KBM-7 (cell line): ENCODE measurements around the gene DNAH9.

Source experiments
- DNase-seq: peaks from one replicate; pipeline ENCODE4 v3.0.0-alpha.2; 2015
- in situ Hi-C: fragments of 300-500 bp; cut with MboI; formaldehyde crosslinking; loops from 2 replicates; pipeline ENCODE4 v1.14.3; 2020; ENCODE audit warnings: low sequenced_read_pairs, low pct_unique_long_range_greater_than_20kb, mixed read lengths

Gene DNAH9

GRCh38 chr17:11720816-11721215 is 122.5 kb downstream of the DNAH9 start:
- no peak for DNase-seq
- in situ Hi-C loops: no loop called here

GRCh38 chr17:11730747-11731146 is 132.5 kb downstream of the DNAH9 start:
- DNase-seq: no peak
- in situ Hi-C loops: loop anchor here (25.0 kb wide), 1 partner anchor 93 kb away; no protein-coding TSS in a partner anchor

GRCh38 chr17:11736613-11737312 is 138.5 kb downstream of the DNAH9 start:
- in situ Hi-C loops: loop anchor here (25.0 kb wide), 1 partner anchor 99 kb away; no protein-coding TSS in a partner anchor
- no peak for DNase-seq

- in situ Hi-C loops: loop anchor here (25.0 kb wide), 1 partner anchor 100 kb away; no protein-coding TSS in a partner anchor
- no peak for DNase-seq
Measured at GRCh38 chr17:11737313-11737679, 139.0 kb downstream of the DNAH9 start.

- in situ Hi-C loops: loop anchor here (25.0 kb wide), 1 partner anchor 101 kb away; no protein-coding TSS in a partner anchor
Measured at GRCh38 chr17:11738151-11738550, 139.9 kb downstream of the DNAH9 start.

DNA sequence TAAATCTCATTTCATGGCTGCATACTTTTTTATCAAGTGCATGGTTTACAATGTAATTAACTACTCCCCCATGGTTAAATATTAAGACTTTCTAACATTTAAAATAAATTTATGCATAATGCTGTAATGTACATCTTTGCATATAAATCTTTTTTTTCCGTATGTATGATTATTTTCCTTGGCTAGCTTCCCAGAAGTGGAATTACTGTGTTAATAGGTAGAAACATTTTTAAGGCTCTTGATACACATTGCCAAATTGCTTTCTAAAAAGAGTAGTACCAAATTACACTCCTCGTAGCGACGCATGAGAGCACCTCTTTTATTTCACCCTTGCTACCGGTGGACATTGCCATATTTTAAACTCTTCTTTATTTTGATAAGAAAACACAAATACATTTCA is 141.1 kb downstream of the DNAH9 start:
- no peak for DNase-seq
- in situ Hi-C loops: loop anchor here (25.0 kb wide), 1 partner anchor 102 kb away; no protein-coding TSS in a partner anchor

More at GRCh38 chr17:11738151-11738550, 139.9 kb downstream of the DNAH9 start:
- DNase-seq: no peak

GRCh38 chr17:11739848-11740247 is 141.6 kb downstream of the DNAH9 start:
- no peak for DNase-seq
- in situ Hi-C loops: loop anchor here (25.0 kb wide), 1 partner anchor 103 kb away; no protein-coding TSS in a partner anchor

DNA sequence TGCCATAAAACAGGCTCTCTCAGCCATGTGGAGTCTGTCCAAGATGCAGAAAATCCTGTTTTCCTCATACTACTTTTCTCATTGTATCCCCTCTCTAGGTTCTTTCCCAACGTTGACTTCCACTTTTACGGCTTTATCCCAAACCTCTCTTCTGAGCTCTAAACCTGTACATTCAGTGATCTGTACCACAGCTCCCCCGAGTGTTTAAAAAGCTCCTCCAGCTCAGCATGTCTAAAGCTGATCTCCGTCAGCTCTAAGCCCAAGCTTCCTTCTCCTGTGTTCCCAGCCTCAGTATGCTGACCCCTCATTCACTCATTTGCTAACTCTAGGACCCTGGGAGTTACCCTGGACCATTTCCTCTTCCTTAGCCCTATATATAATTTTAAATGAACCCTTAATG is 144.6 kb downstream of the DNAH9 start:
- no peak for DNase-seq
- in situ Hi-C loops: loop anchor here (25.0 kb wide), 1 partner anchor 106 kb away; no protein-coding TSS in a partner anchor

DNA sequence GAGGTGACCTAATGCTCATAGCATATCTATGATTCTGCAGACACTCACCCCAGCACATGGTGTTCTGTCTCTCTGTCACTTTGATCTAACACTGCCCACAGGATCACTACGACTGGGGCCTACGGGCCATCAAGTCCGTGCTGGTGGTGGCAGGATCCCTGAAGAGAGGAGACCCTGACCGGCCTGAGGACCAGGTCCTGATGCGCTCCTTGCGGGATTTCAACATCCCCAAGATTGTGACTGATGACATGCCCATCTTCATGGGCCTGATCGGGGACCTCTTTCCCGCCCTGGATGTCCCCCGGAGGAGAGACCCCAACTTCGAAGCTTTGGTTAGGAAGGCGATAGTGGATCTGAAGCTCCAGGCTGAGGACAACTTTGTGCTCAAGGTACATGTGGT is 146.4 kb downstream of the DNAH9 start:
- DNase-seq: no peak
- in situ Hi-C loops: loop anchor here (25.0 kb wide), 1 partner anchor 107 kb away; no protein-coding TSS in a partner anchor

- in situ Hi-C loops: loop anchor here (25.0 kb wide), 1 partner anchor 110 kb away; no protein-coding TSS in a partner anchor
- DNase-seq: no peak
Measured at GRCh38 chr17:11747441-11747840, 149.2 kb downstream of the DNAH9 start.

- in situ Hi-C loops: no loop called here
- DNase-seq: no peak
Measured at GRCh38 chr17:11757815-11758214, 159.5 kb downstream of the DNAH9 start.

DNA sequence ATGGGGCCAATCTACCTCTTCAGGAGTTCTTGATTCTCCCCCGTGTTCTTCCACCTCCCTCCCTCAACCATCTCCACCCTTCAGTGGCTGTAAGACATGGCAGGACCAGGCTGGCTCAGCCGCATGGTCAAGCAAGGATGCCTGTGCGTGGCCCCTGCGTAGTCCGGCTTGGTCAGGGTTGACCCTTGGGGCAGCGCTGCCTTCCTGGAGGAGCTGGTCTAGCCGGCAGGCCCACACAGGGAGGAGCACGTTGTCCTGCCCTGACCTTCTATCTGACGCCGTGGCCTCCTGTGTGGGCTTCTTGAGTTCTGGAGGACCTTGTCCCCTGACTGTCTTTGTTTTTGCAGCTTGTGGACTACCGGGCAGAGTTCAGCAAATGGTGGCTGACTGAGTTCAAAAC is 169.8 kb downstream of the DNAH9 start:
- DNase-seq: no peak
- in situ Hi-C loops: no loop called here

DNA sequence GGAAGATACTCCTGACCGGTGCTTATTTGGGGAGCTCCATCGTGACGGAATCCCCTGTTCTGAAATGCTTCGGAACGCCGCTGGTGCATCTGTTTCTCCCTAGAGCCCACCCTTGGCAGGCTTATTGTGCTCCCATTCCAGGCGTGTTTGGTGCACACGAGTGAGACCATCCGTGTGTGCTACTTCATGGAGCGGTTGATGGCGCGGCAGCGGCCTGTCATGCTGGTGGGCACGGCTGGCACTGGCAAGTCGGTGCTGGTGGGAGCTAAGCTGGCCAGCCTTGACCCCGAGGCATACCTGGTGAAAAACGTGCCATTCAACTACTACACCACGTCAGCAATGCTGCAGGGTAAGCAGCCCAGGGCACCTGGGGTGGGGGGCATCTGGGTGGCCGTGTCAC is 170.7 kb downstream of the DNAH9 start:
- no peak for DNase-seq
- in situ Hi-C loops: no loop called here

DNA sequence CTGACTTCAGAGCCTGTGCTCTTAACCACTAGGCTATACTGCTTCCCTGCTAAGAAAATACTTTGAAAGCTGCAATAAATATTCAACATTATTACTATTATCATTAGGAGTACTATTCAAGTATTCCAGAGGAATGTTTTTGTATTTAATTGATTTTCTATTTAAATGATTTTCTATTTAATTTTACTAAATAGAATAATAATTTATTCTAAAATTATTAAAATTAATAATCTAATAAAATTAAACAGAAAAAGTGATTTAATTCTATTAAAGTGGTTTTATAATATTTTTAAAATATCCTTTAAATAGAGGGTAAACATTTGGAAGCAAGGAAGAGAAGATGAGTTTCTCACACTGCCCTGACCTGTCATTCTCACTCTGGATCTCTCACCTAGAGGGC is 173.8 kb downstream of the DNAH9 start:
- in situ Hi-C loops: no loop called here
- no peak for DNase-seq

DNA sequence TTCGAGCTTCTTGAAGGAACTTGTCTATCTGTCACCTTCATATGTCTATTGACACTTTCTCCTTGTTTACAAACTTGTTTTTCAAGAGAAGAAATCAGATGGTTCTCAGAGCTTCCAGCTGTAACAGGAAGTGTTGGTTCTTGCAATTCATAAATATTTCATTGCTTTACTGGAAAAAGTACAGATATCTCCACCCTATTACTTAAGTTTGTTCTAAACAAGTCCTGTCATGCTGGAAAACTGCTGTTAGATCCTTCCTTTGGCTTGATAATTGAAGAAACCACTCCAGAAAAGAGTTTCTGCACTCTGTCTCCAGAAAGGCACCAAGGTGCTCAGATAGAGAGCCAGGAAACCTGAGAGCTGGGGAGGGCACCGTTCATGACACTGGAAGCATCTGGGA is 181.6 kb downstream of the DNAH9 start:
- no peak for DNase-seq
- in situ Hi-C loops: no loop called here

- in situ Hi-C loops: no loop called here
- no peak for DNase-seq
Measured at GRCh38 chr17:11780621-11781020, 182.4 kb downstream of the DNAH9 start.

DNA sequence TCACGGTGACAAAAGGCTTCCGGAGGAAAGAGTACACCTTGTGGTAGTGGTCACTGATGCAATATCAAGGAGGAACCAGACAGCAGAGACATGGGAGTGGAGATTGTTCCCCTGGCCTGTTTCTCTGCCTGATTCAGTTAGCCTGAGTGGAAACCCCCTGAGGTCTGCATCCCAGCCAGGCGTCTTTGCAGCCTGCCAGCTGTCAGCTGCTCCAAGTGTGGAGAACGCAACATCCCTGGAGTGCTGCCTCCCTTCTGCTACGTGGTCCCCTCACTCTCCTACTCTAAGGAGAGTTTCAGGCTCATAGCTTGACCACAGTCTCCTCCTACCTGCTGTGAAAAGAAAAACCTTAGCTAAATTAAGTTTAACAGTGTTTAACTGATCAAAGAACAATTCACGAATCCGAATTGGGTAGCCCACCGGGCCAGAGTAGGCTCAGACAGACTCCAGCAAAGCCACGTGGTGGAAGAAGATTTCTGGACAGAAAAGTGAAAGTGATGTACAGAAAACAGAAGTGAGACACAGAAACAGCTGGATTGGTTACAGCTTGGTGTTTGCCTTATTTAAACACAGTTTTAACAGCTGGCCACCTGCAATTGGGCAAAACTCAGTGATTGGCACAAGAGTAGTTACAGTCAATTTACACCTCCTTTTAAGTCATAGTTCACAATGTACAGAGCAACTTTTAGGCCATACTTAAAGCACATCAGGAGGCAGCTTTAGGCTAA is 188.6 kb downstream of the DNAH9 start:
- in situ Hi-C loops: no loop called here
- DNase-seq: no peak

- no peak for DNase-seq
- in situ Hi-C loops: no loop called here
Measured at GRCh38 chr17:11795906-11796305, 197.6 kb downstream of the DNAH9 start.

DNA sequence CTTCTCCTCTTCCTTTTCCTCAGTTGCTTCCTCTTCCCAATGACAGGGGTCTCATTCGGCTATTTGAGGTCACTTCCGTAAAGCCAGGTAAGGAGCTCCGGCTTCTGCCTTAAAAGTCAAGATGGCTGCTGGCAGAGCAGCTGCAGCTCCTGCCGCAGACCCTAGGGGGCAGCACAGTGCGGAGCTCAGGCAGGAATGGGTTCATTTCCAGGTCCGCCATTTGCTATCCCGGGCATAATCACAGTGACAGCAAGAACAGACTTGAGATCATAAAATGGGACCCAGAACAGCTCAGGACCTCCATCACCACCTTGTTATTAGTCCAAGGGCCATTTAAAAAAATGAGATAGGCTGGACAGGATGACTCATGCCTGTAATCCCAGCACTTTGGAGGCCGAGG is 199.5 kb downstream of the DNAH9 start:
- in situ Hi-C loops: no loop called here
- DNase-seq: no peak

DNA sequence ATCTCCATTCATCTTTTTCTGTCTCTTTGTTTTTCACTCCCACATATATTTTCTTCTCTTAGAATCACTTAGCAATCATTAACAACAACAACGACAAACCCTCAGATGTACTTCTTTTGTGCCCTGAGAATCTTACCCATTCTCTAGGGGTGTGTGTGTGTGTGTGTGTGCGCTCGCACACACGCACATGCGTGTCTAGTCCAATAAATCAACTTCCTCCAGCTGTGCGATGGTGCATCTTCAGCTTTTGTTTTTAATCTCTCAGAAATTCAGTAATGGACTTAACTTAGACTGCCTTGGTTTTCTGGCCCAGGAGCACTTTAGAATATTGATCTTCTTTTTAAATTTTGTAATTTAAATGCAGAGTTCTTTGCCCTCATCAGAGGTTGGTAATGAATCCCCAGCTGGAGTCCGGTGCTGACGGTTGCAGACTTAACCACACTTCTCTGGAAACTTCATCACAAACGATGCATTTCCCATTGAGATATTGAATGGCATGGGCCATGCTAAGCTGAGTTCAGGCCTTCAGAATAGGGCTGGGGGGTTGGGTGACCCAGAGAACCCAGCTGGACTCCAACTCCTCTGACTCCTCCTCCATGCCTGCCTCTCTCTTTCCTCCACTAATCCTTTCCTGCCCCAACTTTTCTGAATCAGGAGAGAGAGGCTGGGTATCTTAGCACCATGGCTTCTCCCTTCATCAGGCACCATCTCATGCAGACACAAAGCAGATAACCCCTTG is 205.1 kb downstream of the DNAH9 start:
- in situ Hi-C loops: no loop called here
- DNase-seq: no peak
